Measurements from ENCODE around the gene COX4I2. TPM values are rescaled to one million over a fixed set of nuclear protein-coding genes. Genes with fewer than 3 reads are reported as not detected.

The COX4I2 gene
- total RNA-seq, 1 experiment from 2014 or later: not detected

DNA sequence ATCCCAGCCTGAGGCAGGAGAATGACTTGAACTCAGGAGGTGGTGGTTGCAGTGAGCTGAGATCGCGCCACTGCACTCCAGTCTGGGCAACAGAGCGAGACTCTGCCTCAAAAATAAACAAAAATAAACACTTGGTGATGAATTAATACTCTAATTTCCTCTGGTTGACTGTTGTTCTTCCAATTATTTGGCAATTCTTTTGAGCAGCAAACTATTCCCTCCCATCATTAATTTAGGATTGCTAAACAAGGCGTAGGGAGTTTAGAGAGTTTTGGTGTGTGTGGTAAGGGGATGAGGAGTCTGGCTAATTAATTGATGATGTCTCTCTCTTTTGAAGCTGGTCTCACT lies 35.3 kb upstream of the COX4I2 start:
- ChIA-PET POLR2A (interaction anchor here (0.9 to 1.1 kb wide), 5 partner anchors 9 to 121 kb away, joined by 3 to 16 read pairs (median 3); partner anchors contain the start of gene BCL2L1), CTCF (interaction anchor here (3.0 to 3.3 kb wide), 2 partner anchors 10 to 33 kb away, joined by 20 to 21 read pairs; no protein-coding TSS in a partner anchor)
- Histone ChIP-seq H3K27me3 (ENCODE audit: control insufficient read depth, insufficient read depth, low read length) (no peaks in the 10 kb centered on the region), H3K4me1 (ENCODE audit: control insufficient read depth, insufficient read depth, low read length) (peaks cover 32% of the 10 kb centered on the region), H3K9me3 (ENCODE audit: control insufficient read depth, insufficient read depth, low read depth, low read length) (no peaks in the 10 kb centered on the region), H3K4me3 (ENCODE audit: low read depth in 2 of 2, low read length in 2 of 2) (peak overlapping the region; percentile 0 to 23; a peak in 2 of 4 replicates), H3K27ac (ENCODE audit: low read length) (peak overlapping the region; percentile 100), H3K36me3 (ENCODE audit: control insufficient read depth, insufficient read depth, low read length) (peaks cover 8% of the 10 kb centered on the region)
- ATAC-seq (no peak), DNase-seq (ENCODE audit: low read depth, low spot score) (no peak)
- in situ Hi-C loops (cut with HindIII; ENCODE audit: low pct_unique_long_range_greater_than_20kb, low sequenced_read_pairs): no loop called here
- BruUV-seq (replicated peaks): no TSS peak
- TF ChIP-seq, protein P1, sequence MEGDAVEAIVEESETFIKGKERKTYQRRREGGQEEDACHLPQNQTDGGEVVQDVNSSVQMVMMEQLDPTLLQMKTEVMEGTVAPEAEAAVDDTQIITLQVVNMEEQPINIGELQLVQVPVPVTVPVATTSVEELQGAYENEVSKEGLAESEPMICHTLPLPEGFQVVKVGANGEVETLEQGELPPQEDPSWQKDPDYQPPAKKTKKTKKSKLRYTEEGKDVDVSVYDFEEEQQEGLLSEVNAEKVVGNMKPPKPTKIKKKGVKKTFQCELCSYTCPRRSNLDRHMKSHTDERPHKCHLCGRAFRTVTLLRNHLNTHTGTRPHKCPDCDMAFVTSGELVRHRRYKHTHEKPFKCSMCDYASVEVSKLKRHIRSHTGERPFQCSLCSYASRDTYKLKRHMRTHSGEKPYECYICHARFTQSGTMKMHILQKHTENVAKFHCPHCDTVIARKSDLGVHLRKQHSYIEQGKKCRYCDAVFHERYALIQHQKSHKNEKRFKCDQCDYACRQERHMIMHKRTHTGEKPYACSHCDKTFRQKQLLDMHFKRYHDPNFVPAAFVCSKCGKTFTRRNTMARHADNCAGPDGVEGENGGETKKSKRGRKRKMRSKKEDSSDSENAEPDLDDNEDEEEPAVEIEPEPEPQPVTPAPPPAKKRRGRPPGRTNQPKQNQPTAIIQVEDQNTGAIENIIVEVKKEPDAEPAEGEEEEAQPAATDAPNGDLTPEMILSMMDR (IDR thresholded peaks at IDR 0.05): no peak
- TF ChIP-seq POLR2AphosphoS5 (IDR thresholded peaks at IDR 0.05; ENCODE audit: low read depth, low read length): no peak
- intact Hi-C loops (cut with micrococcal nuclease; ENCODE audit: unreplicated experiment): no loop called here

DNA sequence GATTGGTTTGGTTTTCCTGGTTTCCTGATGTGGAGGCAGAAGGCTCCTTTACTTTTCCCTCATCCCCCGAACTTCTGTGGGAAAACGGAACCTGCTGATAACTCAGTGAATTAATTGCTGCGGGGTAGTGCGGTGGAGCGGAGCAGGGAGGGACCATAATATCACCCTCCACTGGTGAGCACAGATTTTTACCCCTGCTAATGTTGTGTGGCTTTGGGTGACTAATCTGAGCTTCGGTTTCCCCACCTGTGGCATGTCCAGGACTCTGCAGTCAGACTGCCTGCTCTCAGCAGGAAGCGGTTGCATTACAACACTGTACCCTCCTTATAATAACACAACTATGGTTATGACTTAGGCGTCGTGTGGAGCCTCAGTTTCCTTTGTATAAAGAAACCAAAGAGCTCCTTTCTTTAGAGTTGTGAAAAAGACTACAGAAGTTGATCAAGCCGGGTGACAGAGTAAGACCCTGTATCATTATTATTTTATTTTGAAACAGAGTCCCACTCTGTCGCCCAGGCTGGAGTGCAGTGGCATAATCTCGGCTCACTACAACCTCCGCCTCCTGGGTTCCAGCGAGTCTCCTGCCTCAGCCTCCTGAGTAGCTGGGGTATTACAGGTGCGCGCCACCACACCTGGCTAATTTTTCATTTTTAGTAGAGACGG lies 34.8 kb upstream of the COX4I2 start:
- DNase-seq (ENCODE audit: low read depth, low spot score) (no peak), ATAC-seq (peak; percentile 28)
- TF ChIP-seq SIN3A (IDR thresholded peaks at IDR 0.05; ENCODE audit: borderline replicate concordance, insufficient read depth, low read depth, low read length): 0 out of 2 replicates have a peak, but pooled peaks have one; percentile 38
- TF ChIP-seq, protein P1 (IDR thresholded peaks at IDR 0.05): no peak
- TF ChIP-seq, protein P2, sequence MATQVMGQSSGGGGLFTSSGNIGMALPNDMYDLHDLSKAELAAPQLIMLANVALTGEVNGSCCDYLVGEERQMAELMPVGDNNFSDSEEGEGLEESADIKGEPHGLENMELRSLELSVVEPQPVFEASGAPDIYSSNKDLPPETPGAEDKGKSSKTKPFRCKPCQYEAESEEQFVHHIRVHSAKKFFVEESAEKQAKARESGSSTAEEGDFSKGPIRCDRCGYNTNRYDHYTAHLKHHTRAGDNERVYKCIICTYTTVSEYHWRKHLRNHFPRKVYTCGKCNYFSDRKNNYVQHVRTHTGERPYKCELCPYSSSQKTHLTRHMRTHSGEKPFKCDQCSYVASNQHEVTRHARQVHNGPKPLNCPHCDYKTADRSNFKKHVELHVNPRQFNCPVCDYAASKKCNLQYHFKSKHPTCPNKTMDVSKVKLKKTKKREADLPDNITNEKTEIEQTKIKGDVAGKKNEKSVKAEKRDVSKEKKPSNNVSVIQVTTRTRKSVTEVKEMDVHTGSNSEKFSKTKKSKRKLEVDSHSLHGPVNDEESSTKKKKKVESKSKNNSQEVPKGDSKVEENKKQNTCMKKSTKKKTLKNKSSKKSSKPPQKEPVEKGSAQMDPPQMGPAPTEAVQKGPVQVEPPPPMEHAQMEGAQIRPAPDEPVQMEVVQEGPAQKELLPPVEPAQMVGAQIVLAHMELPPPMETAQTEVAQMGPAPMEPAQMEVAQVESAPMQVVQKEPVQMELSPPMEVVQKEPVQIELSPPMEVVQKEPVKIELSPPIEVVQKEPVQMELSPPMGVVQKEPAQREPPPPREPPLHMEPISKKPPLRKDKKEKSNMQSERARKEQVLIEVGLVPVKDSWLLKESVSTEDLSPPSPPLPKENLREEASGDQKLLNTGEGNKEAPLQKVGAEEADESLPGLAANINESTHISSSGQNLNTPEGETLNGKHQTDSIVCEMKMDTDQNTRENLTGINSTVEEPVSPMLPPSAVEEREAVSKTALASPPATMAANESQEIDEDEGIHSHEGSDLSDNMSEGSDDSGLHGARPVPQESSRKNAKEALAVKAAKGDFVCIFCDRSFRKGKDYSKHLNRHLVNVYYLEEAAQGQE (IDR thresholded peaks at IDR 0.05; ENCODE audit: insufficient read depth in 1 of 2, low read depth in 2 of 2, low read length in 1 of 2): no peak
- peak; percentile 69 for TF ChIP-seq POLR2AphosphoS5 (IDR thresholded peaks at IDR 0.05; ENCODE audit: low read depth, low read length)
- TF ChIP-seq TCF7L2 (IDR thresholded peaks at IDR 0.05; ENCODE audit: low read depth, low read length): 0 out of 2 replicates have a peak, but pooled peaks have one; percentile 36
- intact Hi-C loops (cut with micrococcal nuclease; ENCODE audit: unreplicated experiment) (no loop called here), in situ Hi-C loops (cut with HindIII; ENCODE audit: low pct_unique_long_range_greater_than_20kb, low sequenced_read_pairs) (no loop called here)
- POLR2A ChIA-PET: interaction anchor here (0.6 to 1.1 kb wide), 6 partner anchors 9 to 120 kb away, joined by 3 to 16 read pairs (median 4); partner anchors contain the start of gene BCL2L1
- Histone ChIP-seq H3K4me3 (ENCODE audit: low read depth in 2 of 2, low read length in 2 of 2) (peak overlapping the region; percentile 0 to 23; a peak in 2 of 4 replicates), H3K27ac (ENCODE audit: low read length) (peak overlapping the region; percentile 100), H3K36me3 (ENCODE audit: control insufficient read depth, insufficient read depth, low read length) (peaks cover 8% of the 10 kb centered on the region), H3K9me3 (ENCODE audit: control insufficient read depth, insufficient read depth, low read depth, low read length) (no peaks in the 10 kb centered on the region), H3K4me1 (ENCODE audit: control insufficient read depth, insufficient read depth, low read length) (peaks cover 37% of the 10 kb centered on the region), H3K27me3 (ENCODE audit: control insufficient read depth, insufficient read depth, low read length) (no peaks in the 10 kb centered on the region)
- BruUV-seq (replicated peaks): no TSS peak
- CTCF ChIA-PET: interaction anchor here (0.6 to 3.3 kb wide), 4 partner anchors 9 to 168 kb away, joined by 3 to 21 read pairs (median 12); no protein-coding TSS in a partner anchor

Data from Panc1 (cell line).